Activated naive CD4-positive, alpha-beta T cell treated with anti-CD3 and anti-CD28 coated beads for 36 hours (primary cell): Measurements from ENCODE around the gene RAB13. TPM values are rescaled to one million over a fixed set of nuclear protein-coding genes. Genes with fewer than 3 reads are reported as not detected.
A peak's percentile ranks its signal among the peaks of the same experiment; 100 is the strongest.

ENCODE experiments used
- CTCF ChIA-PET: fragments of 350-600 bp; sonication (Branson Sonifier 250); formaldehyde crosslinking; loops from one replicate; lab custom pipeline; 2021; ENCODE audit warnings: antibody characterized with exemption; lab: Charles Lee
- DNase-seq: peaks from one replicate; pipeline ENCODE4 v3.0.0-alpha.2; 2020
- H3K27ac Mint-ChIP-seq: one replicate; pipeline ENCODE4 v1.8.0; 2021; ENCODE audit warnings: mild to moderate bottlenecking, mixed read lengths
- H3K27me3 Mint-ChIP-seq: one replicate; pipeline ENCODE4 v1.8.0; 2021; ENCODE audit warnings: low read depth, mixed read lengths
- H3K36me3 Mint-ChIP-seq: one replicate; pipeline ENCODE4 v1.8.0; 2021; ENCODE audit warnings: low read depth, mixed read lengths
- H3K4me1 Mint-ChIP-seq: one replicate; pipeline ENCODE4 v1.8.0; 2021; ENCODE audit warnings: low read depth, mixed read lengths
- H3K4me3 Mint-ChIP-seq: one replicate; pipeline ENCODE4 v1.8.0; 2021; ENCODE audit warnings: mild to moderate bottlenecking, moderate library complexity, mixed read lengths
- H3K9me3 Mint-ChIP-seq: one replicate; pipeline ENCODE4 v1.8.0; 2021; ENCODE audit warnings: mixed read lengths
- intact Hi-C: fragments of 100-400 bp; cut with micrococcal nuclease; formaldehyde crosslinking; loops from one replicate; pipeline ENCODE4 v1.15.1; 2023
- total RNA-seq, 2 experiments: library from RNA; stranded (reverse); gene quantifications; one replicate each; pipeline ENCODE4 v1.2.3, GENCODE V29; 2021

RAB13 gene
- total RNA-seq, 2 experiments from 2014 or later = 26.6 to 27.0 TPM

DNA sequence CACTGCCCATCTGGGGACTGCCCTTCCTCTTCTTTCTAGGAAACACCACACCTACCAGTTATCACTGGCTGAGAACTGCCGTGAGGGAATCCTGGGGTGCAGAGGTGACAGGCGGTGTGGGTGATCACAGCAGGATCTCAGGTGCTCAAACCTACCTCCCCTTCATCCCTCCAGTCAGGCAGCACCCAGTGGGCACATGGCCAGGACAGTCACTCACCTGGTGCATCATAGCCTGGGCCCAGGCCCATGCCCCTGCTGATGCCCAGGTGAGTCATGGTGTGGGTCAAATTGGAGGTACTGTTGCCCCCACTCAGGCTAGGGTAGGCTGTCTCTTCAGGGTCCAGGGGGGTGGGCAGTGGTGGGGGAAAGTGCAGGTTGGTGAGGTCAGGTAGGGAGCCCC, 34.3 kb downstream of the RAB13 start:
- CTCF ChIA-PET = no interaction called here
- intact Hi-C loops = no loop called here
- Mint-ChIP-seq H3K4me1 (peaks cover 30% of the 10 kb centered on the region), H3K27me3 (no peaks in the 10 kb centered on the region), H3K36me3 (peaks cover 31% of the 10 kb centered on the region), H3K27ac (no peak overlapping the region), H3K4me3 (no peak overlapping the region), H3K9me3 (no peaks in the 10 kb centered on the region)
- no peak for DNase-seq

DNA sequence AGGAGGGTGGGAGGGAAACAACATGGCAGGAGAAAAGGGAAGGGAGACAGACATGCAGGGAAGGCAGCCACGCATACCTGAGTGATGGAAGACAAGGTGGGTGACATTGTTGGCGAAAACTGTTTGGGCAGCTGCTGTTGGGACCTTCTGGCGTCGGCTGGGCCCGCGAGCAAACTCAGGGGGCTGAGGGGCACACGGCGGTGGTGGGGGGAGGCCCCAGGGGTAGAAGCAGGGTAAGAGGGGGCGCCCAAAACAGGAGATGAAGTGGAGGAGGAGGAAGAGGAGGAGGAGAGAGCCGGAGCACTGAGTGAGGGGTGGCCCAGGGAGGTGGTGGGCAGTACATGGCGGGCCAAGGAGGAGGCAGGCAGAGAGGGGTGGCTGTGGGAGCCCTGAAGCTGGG, 35.0 kb downstream of the RAB13 start:
- Mint-ChIP-seq H3K27ac (peak overlapping the region; percentile 56), H3K4me3 (no peak overlapping the region), H3K4me1 (peaks cover 25% of the 10 kb centered on the region), H3K36me3 (peaks cover 31% of the 10 kb centered on the region), H3K27me3 (no peaks in the 10 kb centered on the region), H3K9me3 (no peaks in the 10 kb centered on the region)
- intact Hi-C loops = no loop called here
- no peak for DNase-seq
- CTCF ChIA-PET = no interaction called here

DNA sequence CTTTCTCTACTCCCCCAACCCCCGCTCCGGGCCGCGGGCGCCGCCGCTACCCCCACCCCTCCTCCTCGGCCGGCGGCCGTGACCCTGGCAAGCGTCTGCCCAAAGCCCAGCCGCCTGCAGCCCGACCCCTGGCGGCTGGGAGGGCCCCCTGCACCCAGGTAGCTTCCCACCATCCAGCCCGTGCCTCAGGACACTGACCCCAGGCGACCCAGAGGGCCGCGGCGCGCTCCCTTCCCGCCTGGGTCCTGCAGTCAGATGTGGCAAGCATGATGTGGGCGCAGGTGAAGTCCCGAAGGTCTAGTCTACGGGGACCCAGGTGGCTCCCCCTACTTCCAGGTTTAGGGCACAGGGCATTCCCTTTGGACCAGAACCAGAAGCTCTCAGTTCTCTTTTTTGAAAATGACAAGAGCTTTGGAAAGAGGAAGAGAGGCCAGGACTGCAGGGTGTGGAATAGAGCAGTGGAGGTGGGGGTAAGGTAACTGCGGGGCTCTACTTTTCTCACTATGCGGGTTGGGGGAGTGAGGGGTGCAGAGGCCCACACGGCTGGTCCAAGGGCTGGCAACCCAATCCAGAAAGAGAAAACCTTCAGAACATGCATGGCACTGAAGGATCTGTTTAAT, 39.4 kb downstream of the RAB13 start, which contains the start of gene DENND4B:
TSS of gene DENND4B (minus strand) at position 97 of the 620 bp plus-strand sequence. CDS start 2,344 bp downstream, outside the sequence.
- H3K4me3 Mint-ChIP-seq = peak within 1 kb of the TSS; percentile 92
- peaks cover 32% of the 10 kb centered on the region for H3K36me3 Mint-ChIP-seq
- peak; percentile 71 for DNase-seq
- H3K9me3 Mint-ChIP-seq = no peaks in the 10 kb centered on the region
- peaks cover 21% of the 10 kb centered on the region for H3K4me1 Mint-ChIP-seq
- no peaks in the 10 kb centered on the region for H3K27me3 Mint-ChIP-seq
- intact Hi-C loops = loop anchor here (1.0 to 2.0 kb wide), 3 partner anchors 125 to 435 kb away; no protein-coding TSS in a partner anchor
- H3K27ac Mint-ChIP-seq = peak within 1 kb of the TSS; percentile 95
- CTCF ChIA-PET = interaction anchor here (0.6 to 3.4 kb wide), 15 partner anchors 10 to 150 kb away, joined by 3 to 19 read pairs (median 5); partner anchors contain the start of genes CRTC2, GATAD2B, RAB13 and SLC39A1

DNA sequence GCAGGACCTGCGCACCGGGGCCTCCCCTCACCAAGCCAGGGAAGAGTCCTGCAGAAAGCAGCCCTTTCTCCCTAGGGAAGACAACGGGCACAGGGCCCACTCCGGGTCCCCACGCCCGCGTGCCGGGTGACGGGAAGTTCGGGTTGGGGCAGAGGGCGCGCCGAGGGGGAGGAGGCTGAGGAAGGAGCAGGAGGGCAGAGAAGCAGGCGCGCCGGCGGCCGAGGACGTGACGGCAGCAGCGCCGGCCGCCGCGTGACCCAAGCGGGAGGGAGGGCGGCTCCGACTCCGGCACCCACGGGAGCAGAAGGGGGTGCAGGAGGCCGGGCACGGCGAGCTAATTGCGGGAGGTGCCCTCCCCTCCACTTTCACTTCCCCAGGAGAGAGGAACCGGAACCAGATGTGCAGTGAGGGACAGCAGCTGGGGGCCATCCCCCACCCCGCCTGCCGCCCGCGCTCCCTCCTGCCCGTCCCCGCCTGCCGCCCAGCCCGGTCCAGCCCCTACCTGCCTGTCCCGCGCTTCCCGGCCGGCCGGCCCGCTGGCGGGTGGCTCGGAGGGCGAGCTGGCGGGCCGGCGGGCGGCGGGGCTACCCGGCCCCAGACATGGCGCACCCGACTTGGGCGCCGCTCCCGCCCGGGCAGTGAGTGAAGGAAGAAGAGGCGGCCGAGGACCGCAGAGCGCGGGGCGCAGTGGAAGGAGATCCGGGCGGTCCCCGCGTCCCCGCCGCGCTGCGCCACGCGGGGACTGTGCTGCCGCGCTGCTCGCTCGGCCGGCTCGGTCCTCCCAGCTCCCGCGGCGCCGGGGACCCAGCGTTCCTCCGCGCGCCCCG, 40.1 kb downstream of the RAB13 start:
- Mint-ChIP-seq H3K9me3 (no peaks in the 10 kb centered on the region), H3K4me1 (peaks cover 21% of the 10 kb centered on the region), H3K27ac (peak overlapping the region; percentile 95), H3K27me3 (no peaks in the 10 kb centered on the region), H3K36me3 (peaks cover 32% of the 10 kb centered on the region), H3K4me3 (peak overlapping the region; percentile 92)
- peak; percentile 74 for DNase-seq
- CTCF ChIA-PET = interaction anchor here (0.6 to 3.4 kb wide), 15 partner anchors 10 to 149 kb away, joined by 3 to 19 read pairs (median 5); partner anchors contain the start of genes CRTC2, GATAD2B, RAB13 and SLC39A1
- intact Hi-C loops = loop anchor here (1.0 to 2.0 kb wide), 9 partner anchors 12 to 435 kb away; partner anchors contain the start of genes CRTC2, ILF2, RAB13 and RPS27

DNA sequence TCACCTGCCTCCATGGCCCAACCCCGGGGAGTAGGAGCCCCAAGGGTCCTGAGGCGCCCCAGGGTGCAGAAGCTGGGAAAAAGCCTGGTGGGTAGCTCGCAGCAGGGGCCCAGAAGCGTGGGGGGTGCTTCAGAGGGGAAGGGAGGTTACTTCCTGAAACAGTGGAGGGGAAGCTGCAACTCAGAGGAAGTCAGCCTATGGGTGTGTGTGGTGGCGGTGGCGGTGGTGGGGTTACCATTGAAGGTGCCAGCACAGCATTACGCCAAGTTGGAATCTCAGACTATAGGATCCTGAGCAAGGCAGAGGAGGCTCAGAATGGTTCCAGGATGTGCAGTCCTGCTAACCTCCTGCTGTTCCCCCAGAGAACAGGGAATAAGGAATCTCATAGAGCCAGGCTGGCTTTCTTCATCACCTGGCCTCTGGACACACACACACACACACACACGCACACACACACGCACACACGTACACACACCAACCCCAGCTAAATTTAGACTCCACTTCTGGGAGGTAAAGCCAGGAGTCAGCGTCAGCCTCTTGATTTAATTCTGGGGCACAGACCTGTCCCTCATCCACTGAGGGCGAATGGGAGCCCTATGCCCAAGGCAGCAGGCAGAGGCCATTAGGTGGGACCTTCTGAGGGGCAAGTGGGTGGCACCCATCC, 40.9 kb downstream of the RAB13 start:
- CTCF ChIA-PET = interaction anchor here (0.7 to 3.4 kb wide), 14 partner anchors 11 to 383 kb away, joined by 3 to 19 read pairs (median 4); partner anchors contain the start of genes GATAD2B, RAB13 and SLC39A1
- intact Hi-C loops = loop anchor here (1.0 to 2.0 kb wide), 6 partner anchors 13 to 274 kb away; partner anchors contain the start of genes CRTC2, ILF2, RAB13 and RPS27
- peak; percentile 84 for DNase-seq
- Mint-ChIP-seq H3K4me1 (peaks cover 21% of the 10 kb centered on the region), H3K27ac (peak overlapping the region; percentile 95), H3K9me3 (no peaks in the 10 kb centered on the region), H3K36me3 (peaks cover 28% of the 10 kb centered on the region), H3K4me3 (peak overlapping the region; percentile 92), H3K27me3 (no peaks in the 10 kb centered on the region)

DNA sequence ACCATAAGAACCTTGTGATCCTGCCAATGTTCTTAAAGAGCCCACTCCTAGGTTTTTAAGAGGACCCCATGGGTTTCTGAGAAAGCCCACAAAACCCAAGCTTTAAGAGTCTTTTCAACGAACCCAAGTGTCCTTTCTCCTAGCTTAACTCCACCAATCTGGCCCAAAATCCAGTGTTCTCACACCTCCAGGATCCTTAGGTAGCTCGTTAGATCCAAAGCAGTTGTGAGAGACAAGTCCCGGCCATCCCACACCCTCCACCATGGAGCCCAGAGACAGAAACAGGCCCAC, 41.4 kb downstream of the RAB13 start:
- CTCF ChIA-PET = interaction anchor here (0.7 to 3.4 kb wide), 12 partner anchors 11 to 383 kb away, joined by 3 to 19 read pairs (median 3); partner anchors contain the start of genes GATAD2B and RAB13
- intact Hi-C loops = loop anchor here (1.0 to 2.0 kb wide), 6 partner anchors 14 to 274 kb away; partner anchors contain the start of genes CRTC2, ILF2, RAB13 and RPS27
- peak overlapping the region; percentile 95 for H3K27ac Mint-ChIP-seq
- H3K4me1 Mint-ChIP-seq = peaks cover 21% of the 10 kb centered on the region
- H3K27me3 Mint-ChIP-seq = no peaks in the 10 kb centered on the region
- DNase-seq = no peak
- no peaks in the 10 kb centered on the region for H3K9me3 Mint-ChIP-seq
- peak overlapping the region; percentile 92 for H3K4me3 Mint-ChIP-seq
- peaks cover 27% of the 10 kb centered on the region for H3K36me3 Mint-ChIP-seq

DNA sequence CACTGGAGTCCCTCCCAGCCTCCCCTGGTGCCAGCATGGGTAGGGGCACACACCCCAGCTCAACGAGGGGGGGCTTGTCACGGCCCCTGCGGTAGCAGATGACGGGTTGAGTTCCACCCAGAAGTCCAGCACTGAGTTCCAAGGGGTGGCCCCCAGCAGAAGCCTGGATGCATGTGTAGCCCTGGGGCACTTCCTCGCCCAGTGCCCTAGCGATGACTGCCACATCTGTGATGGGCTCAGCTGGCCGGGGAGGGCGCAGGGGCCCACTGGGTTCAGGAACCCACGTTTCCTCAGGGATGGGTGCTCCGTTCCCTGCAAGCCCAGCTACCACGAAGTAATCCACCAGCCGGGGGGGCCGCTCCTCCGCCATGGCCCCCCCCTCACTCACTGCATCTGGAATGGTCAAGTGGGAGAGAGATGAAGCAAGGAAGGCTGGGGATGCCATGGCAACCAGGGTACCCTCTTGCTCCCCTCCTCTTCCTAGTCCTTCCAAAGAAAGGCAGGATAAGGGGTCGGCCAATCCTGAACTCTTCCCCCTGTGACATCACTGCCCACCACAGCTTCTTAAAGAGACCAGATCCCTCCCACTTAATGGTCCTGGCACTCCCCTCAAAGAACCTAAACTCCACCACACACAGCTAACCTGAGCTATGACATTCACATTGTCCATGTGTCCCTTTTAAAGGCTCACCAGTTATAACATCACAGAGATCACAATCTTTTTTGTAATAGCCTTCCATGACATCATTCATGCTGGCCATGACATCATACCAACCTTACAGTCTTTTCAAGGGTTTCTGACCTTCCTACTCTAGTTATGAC, 41.9 kb downstream of the RAB13 start:
- Mint-ChIP-seq H3K27ac (peak overlapping the region; percentile 95), H3K27me3 (no peaks in the 10 kb centered on the region), H3K4me3 (peak overlapping the region; percentile 92), H3K4me1 (peaks cover 21% of the 10 kb centered on the region), H3K9me3 (no peaks in the 10 kb centered on the region), H3K36me3 (peaks cover 27% of the 10 kb centered on the region)
- CTCF ChIA-PET = interaction anchor here (0.7 to 3.4 kb wide), 12 partner anchors 10 to 384 kb away, joined by 3 to 19 read pairs (median 3); partner anchors contain the start of genes GATAD2B and RAB13
- peak; percentile 52 for DNase-seq
- intact Hi-C loops = loop anchor here (2.0 kb wide), 1 partner anchor 273 kb away; the partner anchor contains the start of gene ILF2

DNA sequence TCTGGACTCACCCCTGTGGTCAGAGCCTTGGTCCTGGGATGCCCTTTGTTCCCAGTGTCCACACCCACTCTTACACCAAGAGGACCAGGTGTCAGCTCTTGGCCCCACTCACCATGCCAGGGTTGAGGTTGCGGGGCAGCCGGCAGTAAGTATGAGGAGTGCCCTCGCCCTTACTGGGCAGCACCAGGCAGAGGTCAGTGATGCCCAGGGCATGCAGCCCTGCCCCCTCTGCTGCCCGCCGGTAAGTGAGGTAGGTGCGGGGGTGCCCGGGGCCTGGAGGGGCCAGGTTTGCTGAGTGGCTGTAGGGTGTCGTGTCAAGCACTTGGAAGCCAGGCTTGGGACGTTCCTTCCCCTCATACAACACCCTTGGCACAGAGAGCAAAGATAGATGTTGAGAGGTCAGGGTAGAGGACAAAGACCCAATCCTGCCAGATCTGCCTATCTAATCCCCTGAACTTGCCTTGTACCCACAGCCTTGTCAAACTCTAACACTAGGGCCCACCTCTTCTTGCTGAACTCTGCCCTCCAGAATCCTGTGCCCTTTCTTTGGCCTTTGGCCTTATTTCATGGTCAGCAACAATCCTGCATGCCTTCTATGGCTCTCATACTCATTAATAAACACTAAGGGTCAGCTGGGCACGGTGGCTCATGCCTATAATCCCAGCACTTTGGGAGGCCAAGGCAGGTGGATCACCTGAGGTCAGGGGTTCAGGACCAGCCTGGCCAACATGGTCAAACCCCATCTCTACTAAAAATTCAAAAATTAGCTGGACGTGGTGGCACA, 43.2 kb downstream of the RAB13 start:
- H3K36me3 Mint-ChIP-seq = peaks cover 22% of the 10 kb centered on the region
- peaks cover 21% of the 10 kb centered on the region for H3K4me1 Mint-ChIP-seq
- H3K27me3 Mint-ChIP-seq = no peaks in the 10 kb centered on the region
- no peaks in the 10 kb centered on the region for H3K9me3 Mint-ChIP-seq
- peak overlapping the region; percentile 20 for H3K27ac Mint-ChIP-seq
- no peak overlapping the region for H3K4me3 Mint-ChIP-seq
- intact Hi-C loops = no loop called here
- CTCF ChIA-PET = interaction anchor here (0.9 kb wide), 1 partner anchor 44 kb away, joined by 3 read pairs; no protein-coding TSS in a partner anchor
- DNase-seq = no peak

DNA sequence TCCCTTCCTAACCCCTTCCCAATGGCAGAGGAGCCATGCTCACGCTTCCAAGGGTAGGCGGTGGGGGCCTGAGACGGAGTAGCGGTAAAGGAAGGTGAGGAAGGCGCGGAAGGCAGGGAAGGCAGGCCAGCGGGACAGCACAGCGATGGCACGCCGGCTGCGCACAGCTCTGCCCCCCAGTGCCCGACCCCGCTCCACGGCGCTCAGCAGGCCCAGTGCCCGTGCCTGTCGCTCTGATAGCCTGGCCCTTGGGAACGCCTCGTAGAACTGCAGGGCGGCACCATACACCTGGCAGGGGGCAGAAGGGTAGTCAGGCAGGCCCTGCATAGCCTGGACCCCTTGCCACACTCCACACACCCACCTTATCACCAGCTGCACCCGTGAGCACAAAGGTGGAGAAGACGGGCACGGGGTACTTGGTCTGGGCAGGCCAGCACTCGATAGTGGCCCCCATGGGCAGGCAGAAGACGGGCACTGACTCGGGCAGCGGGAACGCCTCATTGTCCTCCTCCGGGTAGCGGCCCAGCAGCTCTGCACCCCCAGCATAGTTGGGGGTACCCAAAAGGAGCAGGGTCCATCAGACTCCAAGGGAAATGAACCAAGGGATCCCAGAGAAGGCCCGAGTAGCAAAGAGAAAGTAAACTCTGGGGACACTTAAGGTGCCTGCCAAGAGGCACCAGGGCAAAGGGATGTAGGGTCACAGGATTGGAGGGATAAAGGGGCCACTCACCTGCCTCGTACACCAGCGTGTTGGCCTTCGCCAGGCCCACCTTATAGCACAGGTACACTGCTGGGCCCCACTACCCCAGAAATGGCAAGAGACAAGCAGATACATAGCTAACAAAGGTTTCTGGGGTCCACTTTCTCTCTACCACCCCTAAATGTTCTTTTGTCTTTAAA, 44.1 kb downstream of the RAB13 start:
- H3K27me3 Mint-ChIP-seq = no peaks in the 10 kb centered on the region
- no peaks in the 10 kb centered on the region for H3K9me3 Mint-ChIP-seq
- peaks cover 21% of the 10 kb centered on the region for H3K4me1 Mint-ChIP-seq
- H3K36me3 Mint-ChIP-seq = peaks cover 25% of the 10 kb centered on the region
- intact Hi-C loops = no loop called here
- CTCF ChIA-PET = no interaction called here
- H3K4me3 Mint-ChIP-seq = no peak overlapping the region
- no peak for DNase-seq
- no peak overlapping the region for H3K27ac Mint-ChIP-seq

DNA sequence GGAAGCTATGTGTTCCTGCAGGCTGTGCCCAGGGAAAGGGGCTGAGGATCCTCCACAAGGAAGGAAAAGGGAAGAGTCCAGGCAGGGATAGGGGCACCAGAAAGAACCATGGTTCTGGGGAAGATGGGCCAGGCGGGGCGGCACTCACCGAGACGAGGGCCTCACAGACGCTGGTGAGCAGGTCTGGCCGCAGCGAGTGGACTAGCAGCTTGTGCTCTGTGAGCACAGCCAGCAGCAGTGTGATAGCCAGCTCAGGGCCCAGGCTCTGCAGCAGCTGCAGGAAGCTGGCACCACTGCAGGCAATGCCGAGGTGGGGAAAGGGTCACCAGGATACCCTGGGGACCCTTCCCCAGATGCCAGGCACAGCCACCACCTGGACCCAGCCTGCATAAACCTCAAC, 45.4 kb downstream of the RAB13 start:
- Mint-ChIP-seq H3K36me3 (peaks cover 35% of the 10 kb centered on the region), H3K4me1 (peaks cover 18% of the 10 kb centered on the region), H3K27me3 (no peaks in the 10 kb centered on the region), H3K4me3 (no peak overlapping the region), H3K27ac (no peak overlapping the region), H3K9me3 (no peaks in the 10 kb centered on the region)
- intact Hi-C loops = no loop called here
- no peak for DNase-seq
- CTCF ChIA-PET = interaction anchor here (1.0 to 1.7 kb wide), 2 partner anchors 35 to 144 kb away, joined by 3 to 4 read pairs; no protein-coding TSS in a partner anchor
